Osteocyte (in vitro differentiated cells): ENCODE measurements around the gene POR. TPM values are rescaled to one million over a fixed set of nuclear protein-coding genes. Genes with fewer than 3 reads are reported as not detected.

Experiments used
- DNase-seq: peaks from one replicate; pipeline ENCODE4 v3.0.0; 2021; ENCODE audit warnings: mixed read lengths; ENCODE audit not compliant: unreplicated experiment; ENCODE audit errors: extremely low spot score
- H3K27ac Mint-ChIP-seq: one replicate; pipeline ENCODE4 v1.8.0; 2021; ENCODE audit warnings: mild to moderate bottlenecking, mixed read lengths; ENCODE audit not compliant: unreplicated experiment
- H3K27me3 Mint-ChIP-seq: one replicate; pipeline ENCODE4 v1.8.0; 2021; ENCODE audit warnings: mixed read lengths; ENCODE audit not compliant: unreplicated experiment
- H3K36me3 Mint-ChIP-seq: one replicate; pipeline ENCODE4 v1.8.0; 2021; ENCODE audit warnings: mixed read lengths; ENCODE audit not compliant: unreplicated experiment
- H3K4me1 Mint-ChIP-seq: one replicate; pipeline ENCODE4 v1.8.0; 2021; ENCODE audit warnings: mixed read lengths; ENCODE audit not compliant: unreplicated experiment
- H3K4me3 Mint-ChIP-seq: one replicate; pipeline ENCODE4 v1.8.0; 2021; ENCODE audit warnings: mild to moderate bottlenecking, moderate library complexity, mixed read lengths; ENCODE audit not compliant: unreplicated experiment
- H3K9me3 Mint-ChIP-seq: one replicate; pipeline ENCODE4 v1.8.0; 2021; ENCODE audit warnings: mixed read lengths; ENCODE audit not compliant: unreplicated experiment
- total RNA-seq: library from RNA; stranded (reverse); gene quantifications from 2 replicates; pipeline ENCODE4 v1.2.1, GENCODE V29; 2021
- TF ChIP-seq, protein P1 (sequence below): fragments of 200-600 bp; sonication (generic); IDR thresholded peaks from 2 replicates; pipeline ENCODE4 v1.5.0; 2021; ENCODE audit warnings: antibody characterized with exemption, mild to moderate bottlenecking, moderate library complexity

POR gene
- total RNA-seq, 1 donor from 2014 or later = 62.1 TPM

DNA sequence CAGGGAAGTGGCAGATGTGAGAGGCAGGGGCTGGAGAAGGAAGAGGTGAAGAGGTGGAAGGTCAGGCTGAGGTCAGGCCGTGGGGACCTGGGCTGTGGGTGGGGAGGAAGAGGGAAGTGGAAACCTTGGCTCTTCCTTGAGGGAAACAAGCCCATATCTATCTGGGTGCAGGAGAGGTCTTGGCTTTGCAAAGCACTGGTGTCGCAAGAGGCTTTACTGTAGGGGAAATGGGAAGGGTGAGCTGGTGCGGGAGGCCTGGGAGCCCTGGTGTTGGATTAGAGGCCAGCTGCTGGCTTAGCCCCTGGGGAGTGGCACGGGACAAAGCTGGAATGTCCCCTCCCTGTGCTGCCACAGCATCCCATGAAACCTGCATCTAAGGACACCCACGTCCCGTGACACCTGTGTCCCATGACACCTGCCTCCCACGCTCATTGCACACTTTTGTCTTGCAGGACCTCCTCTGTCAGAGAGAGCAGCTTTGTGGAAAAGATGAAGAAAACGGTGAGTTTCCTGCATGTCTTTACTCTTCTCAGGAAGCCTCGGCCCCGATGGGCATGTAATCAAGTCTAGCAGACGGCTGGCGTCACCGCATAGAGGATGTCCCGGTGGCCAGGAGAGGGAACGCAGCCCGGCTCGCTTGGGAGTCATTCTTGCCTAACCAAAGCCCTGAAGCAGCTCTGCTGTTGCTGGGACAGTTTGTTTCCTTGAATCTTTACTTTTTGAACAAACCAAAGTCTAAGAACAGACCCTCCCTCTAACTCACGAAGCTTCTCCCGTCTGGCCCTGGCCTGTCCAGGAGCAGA, 57.2 kb downstream of the POR start:
- DNase-seq = no peak
- Mint-ChIP-seq H3K27me3 (no peaks in the 10 kb centered on the region), H3K4me1 (peaks cover 2% of the 10 kb centered on the region), H3K9me3 (no peaks in the 10 kb centered on the region), H3K27ac (no peak overlapping the region), H3K4me3 (no peak overlapping the region), H3K36me3 (peaks cover 8% of the 10 kb centered on the region)
- TF ChIP-seq, protein P1, sequence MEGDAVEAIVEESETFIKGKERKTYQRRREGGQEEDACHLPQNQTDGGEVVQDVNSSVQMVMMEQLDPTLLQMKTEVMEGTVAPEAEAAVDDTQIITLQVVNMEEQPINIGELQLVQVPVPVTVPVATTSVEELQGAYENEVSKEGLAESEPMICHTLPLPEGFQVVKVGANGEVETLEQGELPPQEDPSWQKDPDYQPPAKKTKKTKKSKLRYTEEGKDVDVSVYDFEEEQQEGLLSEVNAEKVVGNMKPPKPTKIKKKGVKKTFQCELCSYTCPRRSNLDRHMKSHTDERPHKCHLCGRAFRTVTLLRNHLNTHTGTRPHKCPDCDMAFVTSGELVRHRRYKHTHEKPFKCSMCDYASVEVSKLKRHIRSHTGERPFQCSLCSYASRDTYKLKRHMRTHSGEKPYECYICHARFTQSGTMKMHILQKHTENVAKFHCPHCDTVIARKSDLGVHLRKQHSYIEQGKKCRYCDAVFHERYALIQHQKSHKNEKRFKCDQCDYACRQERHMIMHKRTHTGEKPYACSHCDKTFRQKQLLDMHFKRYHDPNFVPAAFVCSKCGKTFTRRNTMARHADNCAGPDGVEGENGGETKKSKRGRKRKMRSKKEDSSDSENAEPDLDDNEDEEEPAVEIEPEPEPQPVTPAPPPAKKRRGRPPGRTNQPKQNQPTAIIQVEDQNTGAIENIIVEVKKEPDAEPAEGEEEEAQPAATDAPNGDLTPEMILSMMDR = no peak

DNA sequence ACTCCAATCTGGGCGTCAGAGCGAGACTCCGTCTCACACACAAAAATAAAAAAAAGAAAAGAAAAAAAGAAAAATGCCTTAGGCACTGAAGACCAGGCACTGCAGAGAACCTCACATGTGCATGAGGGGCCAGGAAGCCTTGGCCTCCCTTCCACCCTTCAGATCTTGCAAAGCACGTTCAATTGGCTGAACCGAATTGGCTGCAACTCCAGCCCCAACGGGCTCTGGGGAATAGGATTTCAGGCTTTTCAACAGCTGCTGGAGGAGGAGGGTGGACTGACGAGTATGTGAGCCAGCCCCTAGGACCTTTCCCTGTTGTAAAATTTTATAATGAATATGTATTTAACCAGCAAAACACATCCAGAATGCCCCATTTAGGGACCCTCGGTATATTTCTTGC, 62.8 kb downstream of the POR start:
- TF ChIP-seq, protein P1 = no peak
- H3K27me3 Mint-ChIP-seq = no peaks in the 10 kb centered on the region
- H3K9me3 Mint-ChIP-seq = no peaks in the 10 kb centered on the region
- H3K27ac Mint-ChIP-seq = peak overlapping the region; percentile 63
- no peak overlapping the region for H3K4me3 Mint-ChIP-seq
- H3K36me3 Mint-ChIP-seq = peaks cover 12% of the 10 kb centered on the region
- no peak for DNase-seq
- H3K4me1 Mint-ChIP-seq = peaks cover 15% of the 10 kb centered on the region

DNA sequence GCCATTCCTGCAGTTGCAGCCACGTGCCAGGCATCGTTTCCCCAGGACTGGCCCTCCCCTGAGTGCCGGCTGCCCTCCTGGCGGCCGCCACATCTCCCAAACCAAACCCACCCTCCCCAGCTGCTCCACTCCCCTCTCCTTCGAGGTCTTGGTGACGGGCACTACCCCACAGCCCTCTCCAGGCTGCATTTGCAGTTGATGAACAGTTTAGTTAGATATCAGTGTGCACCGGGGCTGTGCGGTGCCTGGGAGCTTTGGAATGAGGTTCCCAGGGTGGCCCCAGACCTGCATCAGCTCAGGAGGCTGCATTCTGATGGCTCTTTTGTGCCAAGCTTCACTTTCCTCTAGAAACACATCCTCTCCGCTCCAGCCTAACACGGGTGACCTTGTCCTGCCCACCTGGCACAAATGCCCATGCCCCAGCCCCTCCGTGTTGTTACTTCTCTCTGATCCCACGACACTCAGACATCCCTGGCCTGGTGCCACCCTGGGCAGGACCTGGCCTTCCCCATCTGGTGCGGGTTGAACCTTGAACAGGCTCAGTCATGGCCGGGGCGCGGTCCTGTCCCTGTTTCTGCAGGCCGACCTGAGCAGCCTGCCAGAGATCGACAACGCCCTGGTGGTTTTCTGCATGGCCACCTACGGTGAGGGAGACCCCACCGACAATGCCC, 64.9 kb downstream of the POR start:
- H3K27me3 Mint-ChIP-seq = no peaks in the 10 kb centered on the region
- H3K9me3 Mint-ChIP-seq = no peaks in the 10 kb centered on the region
- peaks cover 8% of the 10 kb centered on the region for H3K36me3 Mint-ChIP-seq
- TF ChIP-seq, protein P1 = no peak
- peaks cover 15% of the 10 kb centered on the region for H3K4me1 Mint-ChIP-seq
- no peak overlapping the region for H3K4me3 Mint-ChIP-seq
- no peak overlapping the region for H3K27ac Mint-ChIP-seq
- no peak for DNase-seq

DNA sequence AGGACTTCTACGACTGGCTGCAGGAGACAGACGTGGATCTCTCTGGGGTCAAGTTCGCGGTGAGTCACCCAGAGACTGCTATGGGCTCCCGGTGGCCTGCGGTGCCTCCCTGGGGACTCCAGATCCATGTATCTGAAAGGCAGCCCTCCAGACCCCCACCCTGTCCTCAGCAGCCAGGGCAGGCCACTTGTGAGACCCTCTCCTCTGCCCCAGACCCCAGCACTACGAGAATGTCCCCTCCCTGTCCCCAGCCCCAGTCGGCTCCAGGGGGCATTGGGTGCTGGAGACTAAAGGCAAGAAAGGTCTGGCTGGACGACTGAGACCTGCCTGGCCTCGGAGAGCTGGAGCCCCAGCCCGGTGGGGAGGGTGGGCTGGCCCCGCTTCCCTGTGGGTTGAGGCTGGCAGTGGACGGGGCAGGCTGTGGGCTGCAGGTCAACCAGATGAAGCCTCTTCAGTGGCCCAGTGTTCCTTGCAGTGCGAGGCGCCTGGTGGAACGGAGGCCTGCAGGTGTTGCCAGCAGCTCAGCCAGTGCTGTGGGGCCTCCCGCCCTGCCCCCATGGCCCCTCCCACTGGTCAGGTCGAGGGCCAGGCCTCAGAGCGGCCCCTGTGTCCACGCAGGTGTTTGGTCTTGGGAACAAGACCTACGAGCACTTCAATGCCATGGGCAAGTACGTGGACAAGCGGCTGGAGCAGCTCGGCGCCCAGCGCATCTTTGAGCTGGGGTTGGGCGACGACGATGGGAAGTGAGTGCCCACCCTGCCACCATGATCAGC, 65.7 kb downstream of the POR start:
- Mint-ChIP-seq H3K4me1 (peaks cover 15% of the 10 kb centered on the region), H3K27ac (no peak overlapping the region), H3K36me3 (peaks cover 8% of the 10 kb centered on the region), H3K4me3 (no peak overlapping the region), H3K27me3 (no peaks in the 10 kb centered on the region), H3K9me3 (no peaks in the 10 kb centered on the region)
- DNase-seq = no peak
- TF ChIP-seq, protein P1 = no peak

DNA sequence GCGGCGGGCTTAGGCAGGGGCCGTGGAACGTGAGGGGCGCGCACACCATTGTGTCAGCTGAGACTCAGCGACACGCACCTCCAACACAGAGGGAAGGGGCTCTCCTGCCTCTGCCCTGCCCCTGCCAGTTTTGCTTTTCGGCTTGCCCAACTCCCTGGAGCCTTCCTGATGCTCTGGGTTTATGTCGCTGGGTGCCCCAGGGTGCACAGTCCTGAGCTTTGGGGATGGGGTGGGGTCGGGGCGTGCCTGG, 66.2 kb downstream of the POR start:
- Mint-ChIP-seq H3K4me3 (no peak overlapping the region), H3K9me3 (no peaks in the 10 kb centered on the region), H3K36me3 (peaks cover 8% of the 10 kb centered on the region), H3K27me3 (no peaks in the 10 kb centered on the region), H3K27ac (no peak overlapping the region), H3K4me1 (peaks cover 15% of the 10 kb centered on the region)
- TF ChIP-seq, protein P1 = no peak
- DNase-seq = no peak
